Measurements from ENCODE around the gene PHB1.

- TF ChIP-seq, protein P1, sequence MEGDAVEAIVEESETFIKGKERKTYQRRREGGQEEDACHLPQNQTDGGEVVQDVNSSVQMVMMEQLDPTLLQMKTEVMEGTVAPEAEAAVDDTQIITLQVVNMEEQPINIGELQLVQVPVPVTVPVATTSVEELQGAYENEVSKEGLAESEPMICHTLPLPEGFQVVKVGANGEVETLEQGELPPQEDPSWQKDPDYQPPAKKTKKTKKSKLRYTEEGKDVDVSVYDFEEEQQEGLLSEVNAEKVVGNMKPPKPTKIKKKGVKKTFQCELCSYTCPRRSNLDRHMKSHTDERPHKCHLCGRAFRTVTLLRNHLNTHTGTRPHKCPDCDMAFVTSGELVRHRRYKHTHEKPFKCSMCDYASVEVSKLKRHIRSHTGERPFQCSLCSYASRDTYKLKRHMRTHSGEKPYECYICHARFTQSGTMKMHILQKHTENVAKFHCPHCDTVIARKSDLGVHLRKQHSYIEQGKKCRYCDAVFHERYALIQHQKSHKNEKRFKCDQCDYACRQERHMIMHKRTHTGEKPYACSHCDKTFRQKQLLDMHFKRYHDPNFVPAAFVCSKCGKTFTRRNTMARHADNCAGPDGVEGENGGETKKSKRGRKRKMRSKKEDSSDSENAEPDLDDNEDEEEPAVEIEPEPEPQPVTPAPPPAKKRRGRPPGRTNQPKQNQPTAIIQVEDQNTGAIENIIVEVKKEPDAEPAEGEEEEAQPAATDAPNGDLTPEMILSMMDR (IDR thresholded peaks at IDR 0.05): no peak
- TF ChIP-seq POLR2AphosphoS5 (IDR thresholded peaks at IDR 0.05; ENCODE audit: low read depth, low read length): no peak
- no peak for TF ChIP-seq SIN3A (IDR thresholded peaks at IDR 0.05; ENCODE audit: borderline replicate concordance, insufficient read depth, low read depth, low read length)
- TF ChIP-seq, protein P2, sequence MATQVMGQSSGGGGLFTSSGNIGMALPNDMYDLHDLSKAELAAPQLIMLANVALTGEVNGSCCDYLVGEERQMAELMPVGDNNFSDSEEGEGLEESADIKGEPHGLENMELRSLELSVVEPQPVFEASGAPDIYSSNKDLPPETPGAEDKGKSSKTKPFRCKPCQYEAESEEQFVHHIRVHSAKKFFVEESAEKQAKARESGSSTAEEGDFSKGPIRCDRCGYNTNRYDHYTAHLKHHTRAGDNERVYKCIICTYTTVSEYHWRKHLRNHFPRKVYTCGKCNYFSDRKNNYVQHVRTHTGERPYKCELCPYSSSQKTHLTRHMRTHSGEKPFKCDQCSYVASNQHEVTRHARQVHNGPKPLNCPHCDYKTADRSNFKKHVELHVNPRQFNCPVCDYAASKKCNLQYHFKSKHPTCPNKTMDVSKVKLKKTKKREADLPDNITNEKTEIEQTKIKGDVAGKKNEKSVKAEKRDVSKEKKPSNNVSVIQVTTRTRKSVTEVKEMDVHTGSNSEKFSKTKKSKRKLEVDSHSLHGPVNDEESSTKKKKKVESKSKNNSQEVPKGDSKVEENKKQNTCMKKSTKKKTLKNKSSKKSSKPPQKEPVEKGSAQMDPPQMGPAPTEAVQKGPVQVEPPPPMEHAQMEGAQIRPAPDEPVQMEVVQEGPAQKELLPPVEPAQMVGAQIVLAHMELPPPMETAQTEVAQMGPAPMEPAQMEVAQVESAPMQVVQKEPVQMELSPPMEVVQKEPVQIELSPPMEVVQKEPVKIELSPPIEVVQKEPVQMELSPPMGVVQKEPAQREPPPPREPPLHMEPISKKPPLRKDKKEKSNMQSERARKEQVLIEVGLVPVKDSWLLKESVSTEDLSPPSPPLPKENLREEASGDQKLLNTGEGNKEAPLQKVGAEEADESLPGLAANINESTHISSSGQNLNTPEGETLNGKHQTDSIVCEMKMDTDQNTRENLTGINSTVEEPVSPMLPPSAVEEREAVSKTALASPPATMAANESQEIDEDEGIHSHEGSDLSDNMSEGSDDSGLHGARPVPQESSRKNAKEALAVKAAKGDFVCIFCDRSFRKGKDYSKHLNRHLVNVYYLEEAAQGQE (IDR thresholded peaks at IDR 0.05; ENCODE audit: insufficient read depth in 1 of 2, low read depth in 2 of 2, low read length in 1 of 2): no peak
- no peak for TF ChIP-seq TCF7L2 (IDR thresholded peaks at IDR 0.05; ENCODE audit: low read depth, low read length)
Measured at GRCh38 chr17:49373115-49373514, 41.6 kb downstream of the PHB1 start.
